Gastrocnemius medialis (tissue), 4 donors: Measurements from ENCODE around the gene CACNA2D2.

Experiments
- POLR2A ChIP-seq, 2 donors: fragments of 450-650 bp; IDR thresholded peaks; one replicate each; pipeline ENCODE4 v1.6.1; 2017; ENCODE audit warnings: antibody characterized with exemption in 2 of 2, mild to moderate bottlenecking in 2 of 2, moderate library complexity in 2 of 2
- TF ChIP-seq, protein P1 (sequence below), 5 experiments: fragments of 450-650 bp in 3 of 5; fragments of 200-600 bp in 2 of 5; sonication (generic) in 2 of 5; IDR thresholded peaks in 4 of 5; conservative IDR thresholded peaks in 1 of 5; 1 replicate in 4 of 5; 2 replicates in 1 of 5; pipeline ENCODE4 v1.5.1; 2016 to 2019; ENCODE audit warnings: antibody characterized with exemption in 5 of 5, mild to moderate bottlenecking in 3 of 5, moderate library complexity in 3 of 5

GRCh38 chr3:50435371-50436113, 67.9 kb downstream of the CACNA2D2 start:
- TF ChIP-seq POLR2A (IDR thresholded peaks at IDR 0.05): no peak
- TF ChIP-seq, protein P1, sequence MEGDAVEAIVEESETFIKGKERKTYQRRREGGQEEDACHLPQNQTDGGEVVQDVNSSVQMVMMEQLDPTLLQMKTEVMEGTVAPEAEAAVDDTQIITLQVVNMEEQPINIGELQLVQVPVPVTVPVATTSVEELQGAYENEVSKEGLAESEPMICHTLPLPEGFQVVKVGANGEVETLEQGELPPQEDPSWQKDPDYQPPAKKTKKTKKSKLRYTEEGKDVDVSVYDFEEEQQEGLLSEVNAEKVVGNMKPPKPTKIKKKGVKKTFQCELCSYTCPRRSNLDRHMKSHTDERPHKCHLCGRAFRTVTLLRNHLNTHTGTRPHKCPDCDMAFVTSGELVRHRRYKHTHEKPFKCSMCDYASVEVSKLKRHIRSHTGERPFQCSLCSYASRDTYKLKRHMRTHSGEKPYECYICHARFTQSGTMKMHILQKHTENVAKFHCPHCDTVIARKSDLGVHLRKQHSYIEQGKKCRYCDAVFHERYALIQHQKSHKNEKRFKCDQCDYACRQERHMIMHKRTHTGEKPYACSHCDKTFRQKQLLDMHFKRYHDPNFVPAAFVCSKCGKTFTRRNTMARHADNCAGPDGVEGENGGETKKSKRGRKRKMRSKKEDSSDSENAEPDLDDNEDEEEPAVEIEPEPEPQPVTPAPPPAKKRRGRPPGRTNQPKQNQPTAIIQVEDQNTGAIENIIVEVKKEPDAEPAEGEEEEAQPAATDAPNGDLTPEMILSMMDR (IDR thresholded peaks at IDR 0.05 in 4 of 5, conservative IDR thresholded peaks at IDR 0.05 in 1 of 5): no peak
